Measurements from ENCODE around the gene PDCD4.
A peak's percentile ranks its signal among the peaks of the same experiment; 100 is the strongest.

DNA sequence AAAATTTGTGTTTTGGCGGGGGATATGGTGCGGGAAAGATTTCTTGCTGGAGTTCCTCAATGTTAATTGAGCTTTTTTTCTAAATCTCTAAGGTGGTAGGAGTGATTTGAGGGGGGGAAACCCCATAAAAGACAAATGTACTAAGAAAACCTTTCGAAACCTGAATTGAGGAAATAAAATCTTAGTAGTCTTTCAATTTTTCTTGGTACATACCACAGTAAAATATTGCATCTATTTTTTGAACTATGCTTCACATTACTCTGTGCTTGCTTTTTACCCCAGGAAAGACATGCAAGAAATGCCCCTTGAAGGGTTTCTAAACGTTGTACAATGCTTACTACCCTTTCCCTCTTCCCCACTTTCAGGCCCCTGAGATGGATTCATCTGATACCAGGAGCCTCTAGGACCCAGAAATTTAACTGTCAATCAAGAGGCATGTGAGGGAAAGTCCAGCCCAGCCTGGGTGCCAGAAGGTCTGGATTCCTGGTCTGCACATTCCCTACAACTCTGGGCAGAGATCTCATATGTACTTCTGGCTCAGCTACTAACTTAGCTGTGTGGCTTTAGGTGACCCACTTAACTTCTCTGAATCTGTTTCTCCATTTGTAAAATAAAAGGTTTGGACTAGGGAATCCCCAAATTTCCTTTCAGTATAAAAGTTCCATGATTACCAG lies 5.8 kb upstream of the PDCD4 start:
- TF ChIP-seq EZH2 (IDR thresholded peaks at IDR 0.05; ENCODE audit: borderline replicate concordance, control insufficient read depth, low read depth, low read length) = no peak
- TF ChIP-seq, protein P1, sequence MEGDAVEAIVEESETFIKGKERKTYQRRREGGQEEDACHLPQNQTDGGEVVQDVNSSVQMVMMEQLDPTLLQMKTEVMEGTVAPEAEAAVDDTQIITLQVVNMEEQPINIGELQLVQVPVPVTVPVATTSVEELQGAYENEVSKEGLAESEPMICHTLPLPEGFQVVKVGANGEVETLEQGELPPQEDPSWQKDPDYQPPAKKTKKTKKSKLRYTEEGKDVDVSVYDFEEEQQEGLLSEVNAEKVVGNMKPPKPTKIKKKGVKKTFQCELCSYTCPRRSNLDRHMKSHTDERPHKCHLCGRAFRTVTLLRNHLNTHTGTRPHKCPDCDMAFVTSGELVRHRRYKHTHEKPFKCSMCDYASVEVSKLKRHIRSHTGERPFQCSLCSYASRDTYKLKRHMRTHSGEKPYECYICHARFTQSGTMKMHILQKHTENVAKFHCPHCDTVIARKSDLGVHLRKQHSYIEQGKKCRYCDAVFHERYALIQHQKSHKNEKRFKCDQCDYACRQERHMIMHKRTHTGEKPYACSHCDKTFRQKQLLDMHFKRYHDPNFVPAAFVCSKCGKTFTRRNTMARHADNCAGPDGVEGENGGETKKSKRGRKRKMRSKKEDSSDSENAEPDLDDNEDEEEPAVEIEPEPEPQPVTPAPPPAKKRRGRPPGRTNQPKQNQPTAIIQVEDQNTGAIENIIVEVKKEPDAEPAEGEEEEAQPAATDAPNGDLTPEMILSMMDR (IDR thresholded peaks at IDR 0.05 in 2 of 3, conservative IDR thresholded peaks at IDR 0.05 in 1 of 3; ENCODE audit: control insufficient read depth in 2 of 3, extremely low read depth in 1 of 3, insufficient read depth in 1 of 3, low read depth in 3 of 3, low read length in 3 of 3) = no peak
- TF ChIP-seq TCF7 (IDR thresholded peaks at IDR 0.05; ENCODE audit: borderline replicate concordance) = no peak
- TF ChIP-seq ZZZ3 (IDR thresholded peaks at IDR 0.05; ENCODE audit: control insufficient read depth, insufficient read length, low read depth) = no peak
- 0 out of 2 replicates have a peak, but pooled peaks have one; percentile 18 for TF ChIP-seq FOXM1 (IDR thresholded peaks at IDR 0.05; ENCODE audit: low read depth, low read length)
- TF ChIP-seq MXI1 (IDR thresholded peaks at IDR 0.05; ENCODE audit: low read depth, low read length) = no peak
- TF ChIP-seq CHD2 (IDR thresholded peaks at IDR 0.05; ENCODE audit: borderline replicate concordance, low read depth, low read length) = no peak
- peak in 1 of 2 experiments; percentile 7; a peak in 1 of 4 replicates for TF ChIP-seq EP300 (IDR thresholded peaks at IDR 0.05; ENCODE audit: borderline replicate concordance in 1 of 2, control insufficient read depth in 1 of 2, low read depth in 2 of 2, low read length in 2 of 2)
- no peak for TF ChIP-seq POLR2A (IDR thresholded peaks at IDR 0.05; ENCODE audit: low read depth, low read length)
- peak; percentile 30 for TF ChIP-seq SPI1 (IDR thresholded peaks at IDR 0.05; ENCODE audit: borderline replicate concordance, insufficient read depth, low read depth, low read length)
- no peak for TF ChIP-seq SIN3A (IDR thresholded peaks at IDR 0.05; ENCODE audit: low read depth, low read length)

Measured in GM12878 (cell line).